Measurements from ENCODE around the gene CHD5. TPM values are rescaled to one million over a fixed set of nuclear protein-coding genes. Genes with fewer than 3 reads are reported as not detected.

The CHD5 gene
- polyA plus RNA-seq, 2 of the 4 experiments (the other 2 are of a cell fraction), result 0.21 to 0.66 TPM

DNA sequence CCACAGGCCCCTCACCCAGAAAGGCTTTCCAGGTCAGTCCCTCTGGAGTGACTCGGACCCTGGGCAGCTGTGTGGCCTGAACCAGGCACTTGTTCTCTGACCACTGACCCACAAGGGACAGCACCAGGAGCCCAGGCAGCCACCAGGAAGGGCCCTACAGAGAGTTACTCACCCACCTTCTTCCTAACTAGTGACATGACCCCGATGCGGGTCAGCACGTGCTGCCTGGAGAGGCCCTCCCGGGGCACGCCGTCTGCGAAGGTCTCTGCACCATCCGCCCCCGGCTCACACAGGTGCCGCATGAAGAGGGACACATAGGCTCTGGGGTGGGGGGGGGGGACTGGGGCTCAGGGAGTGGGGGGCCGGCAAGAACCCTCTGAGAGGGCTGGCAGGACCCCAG, 55.8 kb downstream of the CHD5 start:
- DNase-seq (ENCODE audit: low read depth in 1 of 2, low spot score in 1 of 2) (no peak), FAIRE-seq (no peak), ATAC-seq (no peak)
- H3K27ac ChIP-seq, result no peak overlapping the region
- H3K4me1 ChIP-seq, result peaks cover 3% of the 10 kb centered on the region; the same call in 2 of the 3 replicates
- ChIA-PET CTCF (no interaction called here), POLR2A (no interaction called here)
- WGBS (ENCODE audit: missing lambda C conversion rate), result 95% methylated on average over 10 of the region's 12 CpGs
- no peak overlapping the region for H3K4me2 ChIP-seq
- no peaks in the 10 kb centered on the region for H3K9me3 ChIP-seq
- H3K4me3 ChIP-seq, result no peak overlapping the region
- TF ChIP-seq RCOR1 (IDR thresholded peaks at IDR 0.05; ENCODE audit: low read depth, low read length), result no peak
- TF ChIP-seq BHLHE40 (IDR thresholded peaks at IDR 0.05; ENCODE audit: low read depth, low read length), result no peak
- TF ChIP-seq USF2 (IDR thresholded peaks at IDR 0.05), result no peak
- no peak for TF ChIP-seq FOSB (CRISPR knock-in tag; IDR thresholded peaks at IDR 0.05)
- no peak for TF ChIP-seq JUNB (IDR thresholded peaks at IDR 0.05)
- no peak for TF ChIP-seq RNF2 (IDR thresholded peaks at IDR 0.05; ENCODE audit: borderline replicate concordance, low read depth)
- TF ChIP-seq ELK1 (IDR thresholded peaks at IDR 0.05; ENCODE audit: low read depth, low read length), result no peak

DNA sequence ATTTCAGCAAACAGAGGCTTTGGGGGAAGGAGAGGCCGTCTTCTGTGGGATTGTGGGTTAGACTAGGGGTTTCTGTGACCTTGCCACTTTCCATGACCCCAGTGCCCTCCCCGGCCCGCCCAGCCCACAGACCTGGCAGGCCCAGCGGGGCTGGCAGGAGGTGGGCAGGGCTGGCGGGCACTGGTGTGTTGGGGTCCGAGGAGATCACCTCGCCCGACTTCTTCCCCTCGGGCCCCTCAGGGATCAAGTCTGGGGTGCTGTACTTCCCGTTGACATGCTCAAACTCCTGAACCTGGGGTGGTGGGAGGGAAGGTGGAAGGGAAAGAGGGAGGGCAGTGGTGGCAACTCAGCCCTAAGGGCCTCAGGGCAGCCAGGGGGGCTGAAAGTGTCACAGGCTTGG, 56.3 kb downstream of the CHD5 start:
- ChIA-PET POLR2A (no interaction called here), CTCF (no interaction called here)
- Histone ChIP-seq H3K4me1 (peaks cover 3% of the 10 kb centered on the region; the same call in 2 of the 3 replicates), H3K4me2 (no peak overlapping the region), H3K27ac (no peak overlapping the region), H3K4me3 (no peak overlapping the region), H3K9me3 (no peaks in the 10 kb centered on the region)
- WGBS (ENCODE audit: missing lambda C conversion rate), result 69% methylated on average over 8 of the region's 10 CpGs
- ATAC-seq (no peak), FAIRE-seq (no peak), DNase-seq (ENCODE audit: low read depth in 1 of 2, low spot score in 1 of 2) (no peak)
- TF ChIP-seq USF2 (IDR thresholded peaks at IDR 0.05) (no peak), KDM5A (IDR thresholded peaks at IDR 0.05) (no peak), HOXB5 (CRISPR knock-in tag; IDR thresholded peaks at IDR 0.05) (no peak), POLR2AphosphoS2 (conservative IDR thresholded peaks at IDR 0.05; ENCODE audit: low read length) (no peak), ZC3H11A (IDR thresholded peaks at IDR 0.05) (no peak), ELK1 (IDR thresholded peaks at IDR 0.05; ENCODE audit: low read depth, low read length) (no peak), CEBPB (IDR thresholded peaks at IDR 0.05) (no peak), KDM1A (IDR thresholded peaks at IDR 0.05; ENCODE audit: low read depth) (no peak), BCL3 (IDR thresholded peaks at IDR 0.05) (no peak), CHD4 (IDR thresholded peaks at IDR 0.05; ENCODE audit: borderline replicate concordance) (no peak), RFX5 (IDR thresholded peaks at IDR 0.05) (no peak), ZNF302 (CRISPR knock-in tag; IDR thresholded peaks at IDR 0.05) (no peak), MAZ (IDR thresholded peaks at IDR 0.05; ENCODE audit: borderline replicate concordance, low read depth, low read length) (no peak)
- TF ChIP-seq, protein P1, sequence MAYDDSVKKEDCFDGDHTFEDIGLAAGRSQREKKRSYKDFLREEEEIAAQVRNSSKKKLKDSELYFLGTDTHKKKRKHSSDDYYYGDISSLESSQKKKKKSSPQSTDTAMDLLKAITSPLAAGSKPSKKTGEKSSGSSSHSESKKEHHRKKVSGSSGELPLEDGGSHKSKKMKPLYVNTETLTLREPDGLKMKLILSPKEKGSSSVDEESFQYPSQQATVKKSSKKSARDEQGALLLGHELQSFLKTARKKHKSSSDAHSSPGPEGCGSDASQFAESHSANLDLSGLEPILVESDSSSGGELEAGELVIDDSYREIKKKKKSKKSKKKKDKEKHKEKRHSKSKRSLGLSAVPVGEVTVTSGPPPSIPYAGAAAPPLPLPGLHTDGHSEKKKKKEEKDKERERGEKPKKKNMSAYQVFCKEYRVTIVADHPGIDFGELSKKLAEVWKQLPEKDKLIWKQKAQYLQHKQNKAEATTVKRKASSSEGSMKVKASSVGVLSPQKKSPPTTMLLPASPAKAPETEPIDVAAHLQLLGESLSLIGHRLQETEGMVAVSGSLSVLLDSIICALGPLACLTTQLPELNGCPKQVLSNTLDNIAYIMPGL (CRISPR knock-in tag; IDR thresholded peaks at IDR 0.05; ENCODE audit: borderline replicate concordance), result no peak
